GM21529 (cell line): ENCODE results near the gene DYTN.
A peak's percentile ranks its signal among the peaks of the same experiment; 100 is the strongest.
"Not testable (repeated sequence)": the region's sequence is repeated elsewhere in the genome, so short reads cannot be mapped to it uniquely, and the experiment has no call there.

Experiments
- ATAC-seq: cut with Tn5 transposase; IDR thresholded peaks from one replicate; pipeline ENCODE4 v1.9.1; 2021; ENCODE audit not compliant: unreplicated experiment

DYTN gene

GRCh38 chr2:206718296-206718695 is at the start of gene DYTN:
Gene DYTN, minus strand, starts transcription at chr2:206718396. Its CDS starts 117 bp downstream, at chr2:206718279.
- ATAC-seq: peak; percentile 46

- no peak for ATAC-seq
These were observed 48.1 kb upstream of the DYTN start for GRCh38 chr2:206766057-206766930.

GRCh38 chr2:206765242-206766056 is 47.3 kb upstream of the DYTN start, which contains the start of the genes FASTKD2 and MDH1B:
Gene FASTKD2, plus strand, starts transcription at chr2:206765606. Its CDS starts 1,088 bp downstream, at chr2:206766694.
Gene MDH1B, minus strand, starts transcription at chr2:206765328. Its CDS starts 57 bp downstream, at chr2:206765271.
- ATAC-seq: peak; percentile 93

- ATAC-seq: no peak
These were observed 46.6 kb upstream of the DYTN start for GRCh38 chr2:206764673-206765241.

GRCh38 chr2:206756816-206757215 is 38.6 kb upstream of the DYTN start:
- ATAC-seq: no peak

- no peak for ATAC-seq
These were observed 22.6 kb upstream of the DYTN start for GRCh38 chr2:206740800-206741199.

GRCh38 chr2:206739271-206739670 is 21.1 kb upstream of the DYTN start:
- no peak for ATAC-seq

- ATAC-seq: no peak
These were observed 18.7 kb upstream of the DYTN start for GRCh38 chr2:206736935-206737334.

GRCh38 chr2:206733341-206733740 is 15.1 kb upstream of the DYTN start:
- no peak for ATAC-seq

- ATAC-seq: no peak
These were observed 10.3 kb upstream of the DYTN start for GRCh38 chr2:206728277-206729199.

GRCh38 chr2:206727287-206727686 is 9.1 kb upstream of the DYTN start:
- ATAC-seq: no peak

- no peak for ATAC-seq
These were observed 5.1 kb upstream of the DYTN start for GRCh38 chr2:206723288-206723687.

GRCh38 chr2:206721256-206721920 is 3.2 kb upstream of the DYTN start:
- peak; percentile 74 for ATAC-seq

- ATAC-seq: no peak
These were observed 1.6 kb downstream of the DYTN start for GRCh38 chr2:206716623-206717022.

- not testable (repeated sequence) for ATAC-seq
These were observed 3.0 kb downstream of the DYTN start for GRCh38 chr2:206715183-206715582.

- peak; percentile 78 for ATAC-seq
These were observed 4.5 kb downstream of the DYTN start for GRCh38 chr2:206713746-206714145.

GRCh38 chr2:206708286-206708685 is 9.9 kb downstream of the DYTN start:
- no peak for ATAC-seq

- ATAC-seq: no peak
These were observed 11.0 kb downstream of the DYTN start for GRCh38 chr2:206707164-206707701.

GRCh38 chr2:206701952-206702605 is 16.1 kb downstream of the DYTN start:
- no peak for ATAC-seq
